ENCODE data around the gene YPEL2. TPM values are rescaled to one million over a fixed set of nuclear protein-coding genes. Genes with fewer than 3 reads are reported as not detected.
A peak's percentile ranks its signal among the peaks of the same experiment; 100 is the strongest.

Gene YPEL2
- total RNA-seq, 2 donors from 2014 or later = 17.2 to 25.7 TPM

GRCh38 chr17:59357929-59358328, 26.5 kb downstream of the YPEL2 start:
- no peaks in the 10 kb centered on the region for H3K9me3 ChIP-seq
- no peak for DNase-seq
- H3K9ac ChIP-seq (ENCODE audit: low read depth in 2 of 2, low read length in 2 of 2) = no peak overlapping the region
- intact Hi-C loops (cut with DNase I) = no loop called here
- H3K4me3 ChIP-seq = no peak overlapping the region
- no peak for TF ChIP-seq CTCF (IDR thresholded peaks at IDR 0.05)
- no peaks in the 10 kb centered on the region for H3K27me3 ChIP-seq
- H3K27ac ChIP-seq = no peak overlapping the region
- no peaks in the 10 kb centered on the region for H3K4me1 ChIP-seq
- no peaks in the 10 kb centered on the region for H3K36me3 ChIP-seq

GRCh38 chr17:59361386-59361785, 29.9 kb downstream of the YPEL2 start:
- Histone ChIP-seq H3K9ac (ENCODE audit: low read depth in 2 of 2, low read length in 2 of 2) (no peak overlapping the region), H3K27ac (no peak overlapping the region), H3K27me3 (no peaks in the 10 kb centered on the region), H3K4me1 (peaks cover 19% of the 10 kb centered on the region), H3K36me3 (no peaks in the 10 kb centered on the region), H3K4me3 (no peak overlapping the region), H3K9me3 (no peaks in the 10 kb centered on the region)
- DNase-seq = no peak
- intact Hi-C loops (cut with DNase I) = no loop called here
- TF ChIP-seq CTCF (IDR thresholded peaks at IDR 0.05) = no peak

GRCh38 chr17:59361916-59362810, 30.7 kb downstream of the YPEL2 start:
- H3K27ac ChIP-seq = peak overlapping the region; percentile 33
- H3K9me3 ChIP-seq = no peaks in the 10 kb centered on the region
- intact Hi-C loops (cut with DNase I) = no loop called here
- TF ChIP-seq CTCF (IDR thresholded peaks at IDR 0.05) = no peak
- DNase-seq = no peak
- no peak overlapping the region for H3K4me3 ChIP-seq
- no peak overlapping the region for H3K9ac ChIP-seq (ENCODE audit: low read depth in 2 of 2, low read length in 2 of 2)
- H3K27me3 ChIP-seq = no peaks in the 10 kb centered on the region
- no peaks in the 10 kb centered on the region for H3K36me3 ChIP-seq
- H3K4me1 ChIP-seq = peaks cover 25% of the 10 kb centered on the region

GRCh38 chr17:59362811-59363205, 31.4 kb downstream of the YPEL2 start:
- Histone ChIP-seq H3K27me3 (no peaks in the 10 kb centered on the region), H3K9me3 (no peaks in the 10 kb centered on the region), H3K4me3 (no peak overlapping the region), H3K9ac (ENCODE audit: low read depth in 2 of 2, low read length in 2 of 2) (no peak overlapping the region), H3K36me3 (no peaks in the 10 kb centered on the region), H3K27ac (peak overlapping the region; percentile 33), H3K4me1 (peaks cover 29% of the 10 kb centered on the region)
- intact Hi-C loops (cut with DNase I) = no loop called here
- TF ChIP-seq CTCF (IDR thresholded peaks at IDR 0.05) = no peak
- DNase-seq = no peak

- no peaks in the 10 kb centered on the region for H3K27me3 ChIP-seq
- intact Hi-C loops (cut with DNase I) = loop anchor here (5.0 kb wide), 1 partner anchor 67 kb away; no protein-coding TSS in a partner anchor
- no peak for DNase-seq
- no peaks in the 10 kb centered on the region for H3K9me3 ChIP-seq
- no peaks in the 10 kb centered on the region for H3K36me3 ChIP-seq
- peak overlapping the region; percentile 78 for H3K27ac ChIP-seq
- H3K4me3 ChIP-seq = no peak overlapping the region
- H3K4me1 ChIP-seq = peaks cover 49% of the 10 kb centered on the region
- peak overlapping the region in 1 of 2 donors; percentile 81 for H3K9ac ChIP-seq (ENCODE audit: low read depth in 2 of 2, low read length in 2 of 2)
- no peak for TF ChIP-seq CTCF (IDR thresholded peaks at IDR 0.05)
Observed at GRCh38 chr17:59365383-59365981, 34.0 kb downstream of the YPEL2 start.

Data from colonic mucosa (tissue), 4 donors.